PC-3 (cell line): ENCODE data around the gene C21orf91. TPM values are rescaled to one million over a fixed set of nuclear protein-coding genes. Genes with fewer than 3 reads are reported as not detected.

ENCODE experiments used
- ATAC-seq: fragments of 200-7000 bp; cut with Tn5 transposase; 2 replicates; pipeline ENCODE4 v1.9.1; 2020; ENCODE audit warnings: mild to moderate bottlenecking, moderate library complexity
- BruUV-seq: library from RNA; stranded (reverse); fragments of 400-500 nt; replicated peaks from 2 replicates; lab custom pipeline; 2021; lab: Mats Ljungman, UMichigan
- CTCF ChIA-PET: fragments of 300-600 bp; sonication (Branson Sonifier 250); formaldehyde crosslinking; loops from one replicate; lab custom pipeline; 2022; ENCODE audit warnings: antibody characterized with exemption; lab: Charles Lee
- POLR2A ChIA-PET: fragments of 300-600 bp; sonication (Branson Sonifier 250); formaldehyde crosslinking; loops from one replicate; lab custom pipeline; 2022; ENCODE audit warnings: antibody characterized with exemption; ENCODE audit not compliant: unreplicated experiment; lab: Charles Lee
- DNase-seq: peaks from one replicate; pipeline ENCODE4 v3.0.0-alpha.2; 2015
- H2AFZ ChIP-seq: fragments of 300-600 bp; sonication (generic); 2 replicates; pipeline ENCODE4 v1.6.0; 2016; ENCODE audit warnings: antibody characterized with exemption, low read length
- H3F3A ChIP-seq: fragments of 300-600 bp; sonication (generic); one replicate; pipeline ENCODE4 v1.6.0; 2017; ENCODE audit warnings: antibody characterized with exemption, low read length, control low read depth, mild to moderate bottlenecking; ENCODE audit not compliant: unreplicated experiment
- H3K27ac ChIP-seq: fragments of 300-600 bp; sonication (generic); 2 replicates; pipeline ENCODE4 v1.5.1; 2016; ENCODE audit warnings: mild to moderate bottlenecking, low read length
- H3K27me3 ChIP-seq: fragments of 300-600 bp; sonication (generic); 2 replicates; pipeline ENCODE4 v1.6.1; 2016; ENCODE audit warnings: low read length, mixed read lengths
- H3K36me3 ChIP-seq: fragments of 300-600 bp; sonication (generic); 2 replicates; pipeline ENCODE4 v1.6.1; 2016; ENCODE audit warnings: low read depth, mixed run types, low read length, mixed read lengths
- H3K4me1 ChIP-seq: fragments of 300-600 bp; sonication (generic); 2 replicates; pipeline ENCODE4 v1.5.1; 2016; ENCODE audit warnings: low read length; ENCODE audit not compliant: insufficient read depth
- H3K4me2 ChIP-seq: fragments of 300-600 bp; sonication (generic); 2 replicates; pipeline ENCODE4 v1.6.0; 2016; ENCODE audit warnings: low read length
- H3K4me3 ChIP-seq: fragments of 300-600 bp; sonication (generic); 2 replicates; pipeline ENCODE4 v1.5.1; 2016; ENCODE audit warnings: mild to moderate bottlenecking, low read length, mixed read lengths
- H3K79me2 ChIP-seq: fragments of 300-600 bp; sonication (generic); 2 replicates; pipeline ENCODE4 v1.6.1; 2017; ENCODE audit warnings: low read length, mixed read lengths
- H3K9ac ChIP-seq: fragments of 300-600 bp; sonication (generic); 2 replicates; pipeline ENCODE4 v1.6.0; 2016; ENCODE audit warnings: mild to moderate bottlenecking, low read length
- H3K9me2 ChIP-seq: fragments of 300-600 bp; sonication (generic); replicated peaks from 2 replicates; pipeline ENCODE4 v1.6.1; 2016; ENCODE audit warnings: mixed run types, low read length, mixed read lengths
- H3K9me3 ChIP-seq: fragments of 300-600 bp; sonication (generic); 2 replicates; pipeline ENCODE4 v1.6.1; 2016; ENCODE audit warnings: low read length, mixed read lengths
- H4K20me1 ChIP-seq: fragments of 300-600 bp; sonication (generic); 2 replicates; pipeline ENCODE4 v1.6.1; 2016; ENCODE audit warnings: low read length, mixed read lengths
- EZH2 ChIP-seq: fragments of 300-600 bp; sonication (generic); IDR thresholded peaks from one replicate; pipeline ENCODE4 v1.6.1; 2017; ENCODE audit warnings: antibody characterized with exemption, mild to moderate bottlenecking, low read length; ENCODE audit not compliant: unreplicated experiment
- EZH2phosphoT487 ChIP-seq: fragments of 300-600 bp; sonication (generic); IDR thresholded peaks from 2 replicates; pipeline ENCODE4 v1.6.1; 2018; ENCODE audit warnings: mild to moderate bottlenecking, antibody characterized with exemption, low read length, borderline replicate concordance
- intact Hi-C: fragments of 100-400 bp; cut with micrococcal nuclease; formaldehyde crosslinking; loops from 2 replicates; pipeline ENCODE4 v1.9.0; 2023
- total RNA-seq: library from RNA; depleted of rRNA; stranded (reverse); fragments of >200 nt; gene quantifications from 2 replicates; pipeline ENCODE4 v1.2.3, GENCODE V29; 2014
- TF ChIP-seq, protein P1 (sequence below): fragments of 300-600 bp; sonication (generic); conservative IDR thresholded peaks from 2 replicates; pipeline ENCODE4 v1.5.1; 2017; ENCODE audit warnings: antibody characterized with exemption, low read depth, mild to moderate bottlenecking, low read length

Gene C21orf91
- total RNA-seq, 1 experiment from 2014 or later: 7.7 TPM

DNA sequence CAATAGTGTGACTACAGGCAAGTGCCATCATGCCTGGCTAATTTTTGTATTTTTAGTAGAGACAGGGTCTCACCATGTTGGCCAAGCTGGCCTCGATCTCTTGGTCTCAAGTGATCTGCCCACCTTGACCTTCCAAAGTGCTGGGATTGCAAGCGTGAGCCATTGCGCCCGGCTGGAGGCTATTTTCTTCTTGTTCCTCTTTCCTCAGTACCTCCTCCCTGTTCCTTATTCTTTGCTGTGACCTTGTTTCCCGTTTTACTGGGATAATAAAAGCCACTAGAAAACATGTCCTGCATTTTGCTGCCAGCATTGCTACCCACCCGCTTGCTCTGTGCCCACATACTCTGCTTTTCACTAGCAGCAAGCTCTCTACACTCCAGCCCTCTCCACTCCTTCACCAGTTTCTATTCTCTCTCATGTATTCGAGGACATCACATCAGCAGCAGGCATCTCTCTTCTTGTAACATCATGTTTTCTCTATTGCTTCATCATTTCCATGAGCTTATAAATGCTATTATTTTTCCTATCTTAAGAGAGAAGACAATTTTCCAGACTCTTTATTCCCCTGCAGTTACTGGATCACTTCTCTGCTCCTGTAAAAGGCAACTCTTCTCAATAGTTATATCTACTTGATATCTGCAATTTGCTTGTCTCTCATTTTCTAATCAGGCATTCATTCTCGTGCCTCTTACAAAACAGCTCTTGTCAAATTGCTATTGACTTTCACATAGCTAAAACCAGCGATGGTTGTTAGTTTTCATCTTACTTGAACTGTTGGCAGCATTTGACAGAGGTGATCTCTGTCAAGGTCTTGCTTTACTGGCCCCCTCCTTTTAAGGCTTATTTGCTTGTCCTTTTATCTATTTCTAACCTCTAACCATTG is 34.5 kb upstream of the C21orf91 start:
- H3K4me1 ChIP-seq: peaks cover 7% of the 10 kb centered on the region
- POLR2A ChIA-PET: no interaction called here
- DNase-seq (no peak), ATAC-seq (no peak)
- intact Hi-C loops: no loop called here
- no peaks in the 10 kb centered on the region for H3F3A ChIP-seq
- H3K9me3 ChIP-seq: no peaks in the 10 kb centered on the region
- no peaks in the 10 kb centered on the region for H3K36me3 ChIP-seq
- H3K9ac ChIP-seq: no peak overlapping the region
- CTCF ChIA-PET: interaction anchor here (0.6 kb wide), 1 partner anchor 1116 kb away, joined by 3 read pairs; no protein-coding TSS in a partner anchor
- H3K27ac ChIP-seq: no peak overlapping the region
- H3K9me2 ChIP-seq: no peaks in the 10 kb centered on the region
- BruUV-seq: no TSS peak
- H3K4me3 ChIP-seq: no peak overlapping the region
- H3K27me3 ChIP-seq: no peaks in the 10 kb centered on the region
- no peaks in the 10 kb centered on the region for H3K79me2 ChIP-seq
- H4K20me1 ChIP-seq: no peaks in the 10 kb centered on the region
- TF ChIP-seq, protein P1, sequence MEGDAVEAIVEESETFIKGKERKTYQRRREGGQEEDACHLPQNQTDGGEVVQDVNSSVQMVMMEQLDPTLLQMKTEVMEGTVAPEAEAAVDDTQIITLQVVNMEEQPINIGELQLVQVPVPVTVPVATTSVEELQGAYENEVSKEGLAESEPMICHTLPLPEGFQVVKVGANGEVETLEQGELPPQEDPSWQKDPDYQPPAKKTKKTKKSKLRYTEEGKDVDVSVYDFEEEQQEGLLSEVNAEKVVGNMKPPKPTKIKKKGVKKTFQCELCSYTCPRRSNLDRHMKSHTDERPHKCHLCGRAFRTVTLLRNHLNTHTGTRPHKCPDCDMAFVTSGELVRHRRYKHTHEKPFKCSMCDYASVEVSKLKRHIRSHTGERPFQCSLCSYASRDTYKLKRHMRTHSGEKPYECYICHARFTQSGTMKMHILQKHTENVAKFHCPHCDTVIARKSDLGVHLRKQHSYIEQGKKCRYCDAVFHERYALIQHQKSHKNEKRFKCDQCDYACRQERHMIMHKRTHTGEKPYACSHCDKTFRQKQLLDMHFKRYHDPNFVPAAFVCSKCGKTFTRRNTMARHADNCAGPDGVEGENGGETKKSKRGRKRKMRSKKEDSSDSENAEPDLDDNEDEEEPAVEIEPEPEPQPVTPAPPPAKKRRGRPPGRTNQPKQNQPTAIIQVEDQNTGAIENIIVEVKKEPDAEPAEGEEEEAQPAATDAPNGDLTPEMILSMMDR: no peak
- TF ChIP-seq EZH2phosphoT487 (no peak), EZH2 (no peak)
- no peak overlapping the region for H2AFZ ChIP-seq
- no peak overlapping the region for H3K4me2 ChIP-seq

DNA sequence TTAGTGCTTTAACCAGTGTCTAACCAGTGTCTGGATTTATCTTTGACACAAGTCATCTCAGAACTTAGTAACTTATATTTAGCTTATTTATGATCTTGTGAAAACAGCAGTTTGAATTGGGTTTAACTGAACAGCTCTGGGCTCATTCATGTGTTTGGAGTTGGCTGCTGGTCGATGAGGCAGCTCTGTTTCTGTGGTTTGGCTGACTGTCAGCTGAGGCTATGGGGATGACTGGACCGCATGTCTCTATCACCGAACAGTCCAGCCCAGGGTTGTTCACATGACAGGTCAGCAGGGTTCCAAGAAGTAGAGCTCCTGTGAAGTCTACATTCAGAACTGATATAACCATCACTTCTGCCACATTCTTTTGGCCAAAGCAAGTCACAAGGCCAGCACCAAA is 29.1 kb upstream of the C21orf91 start:
- DNase-seq (peak; percentile 82), ATAC-seq (peak; percentile 76)
- H2AFZ ChIP-seq: no peak overlapping the region
- POLR2A ChIA-PET: no interaction called here
- no peak overlapping the region for H3K4me3 ChIP-seq
- no peaks in the 10 kb centered on the region for H3F3A ChIP-seq
- intact Hi-C loops: no loop called here
- H3K9me3 ChIP-seq: no peaks in the 10 kb centered on the region
- CTCF ChIA-PET: no interaction called here
- H3K79me2 ChIP-seq: no peaks in the 10 kb centered on the region
- H3K9ac ChIP-seq: no peak overlapping the region
- BruUV-seq: no TSS peak
- H3K27ac ChIP-seq: no peak overlapping the region
- no peaks in the 10 kb centered on the region for H3K27me3 ChIP-seq
- no peaks in the 10 kb centered on the region for H3K36me3 ChIP-seq
- peaks cover 17% of the 10 kb centered on the region for H3K4me1 ChIP-seq
- no peaks in the 10 kb centered on the region for H4K20me1 ChIP-seq
- no peaks in the 10 kb centered on the region for H3K9me2 ChIP-seq
- no peak for TF ChIP-seq EZH2phosphoT487
- no peak for TF ChIP-seq EZH2
- TF ChIP-seq, protein P1: no peak
- peak overlapping the region; percentile 40 for H3K4me2 ChIP-seq

DNA sequence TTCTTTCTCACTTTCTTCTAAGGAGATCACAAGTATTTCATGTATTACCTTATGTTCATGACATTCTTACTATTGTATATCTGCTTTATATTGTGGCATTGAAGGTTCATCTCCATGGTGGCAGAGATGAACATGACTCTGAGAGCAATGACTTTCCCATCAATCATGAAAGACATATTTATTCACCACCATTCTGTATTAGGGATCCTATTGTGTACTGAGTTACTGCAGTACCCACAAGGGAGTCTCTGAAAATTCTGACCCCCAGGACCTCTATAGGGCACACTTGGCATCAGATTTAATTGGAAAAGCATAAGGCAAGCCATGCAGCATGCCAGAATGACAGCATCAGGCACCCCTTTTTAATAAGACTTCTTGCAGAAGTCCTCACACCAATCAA is 21.9 kb upstream of the C21orf91 start:
- ChIA-PET POLR2A (no interaction called here), CTCF (no interaction called here)
- H3F3A ChIP-seq: no peaks in the 10 kb centered on the region
- H3K4me2 ChIP-seq: no peak overlapping the region
- H3K27ac ChIP-seq: no peak overlapping the region
- no peaks in the 10 kb centered on the region for H3K9me3 ChIP-seq
- H4K20me1 ChIP-seq: no peaks in the 10 kb centered on the region
- ATAC-seq (no peak), DNase-seq (no peak)
- BruUV-seq: no TSS peak
- no peaks in the 10 kb centered on the region for H3K4me1 ChIP-seq
- no peak overlapping the region for H3K4me3 ChIP-seq
- no peaks in the 10 kb centered on the region for H3K36me3 ChIP-seq
- no peaks in the 10 kb centered on the region for H3K79me2 ChIP-seq
- intact Hi-C loops: no loop called here
- H3K9me2 ChIP-seq: no peaks in the 10 kb centered on the region
- no peak overlapping the region for H2AFZ ChIP-seq
- TF ChIP-seq, protein P1: no peak
- TF ChIP-seq EZH2phosphoT487 (no peak), EZH2 (no peak)
- H3K9ac ChIP-seq: no peak overlapping the region
- H3K27me3 ChIP-seq: no peaks in the 10 kb centered on the region
